HCT116 (cell line): ENCODE results near the gene OLFML2B. TPM values are rescaled to one million over a fixed set of nuclear protein-coding genes. Genes with fewer than 3 reads are reported as not detected.

Experiments used
- ATAC-seq: fragments of 200-7000 bp; cut with Tn5 transposase; 2 replicates; pipeline ENCODE4 v1.9.1; 2020; ENCODE audit warnings: mild to moderate bottlenecking, moderate library complexity
- BruUV-seq: library from RNA; stranded (reverse); fragments of 400-500 nt; replicated peaks from 2 replicates; lab custom pipeline; 2021; lab: Mats Ljungman, UMichigan
- CTCF ChIA-PET: fragments of 300-600 bp; sonication (Branson Sonifier 250); formaldehyde crosslinking; loops from one replicate; lab custom pipeline; 2021; ENCODE audit warnings: antibody characterized with exemption; lab: Charles Lee
- POLR2A ChIA-PET: fragments of 300-600, 350-600 bp; sonication (Branson Sonifier 250); formaldehyde crosslinking; loops from one replicate; lab custom pipeline; 2021; ENCODE audit warnings: antibody characterized with exemption; lab: Charles Lee
- RAD21 ChIA-PET, 2 experiments: fragments of 300-600 bp; sonication (Branson Sonifier 250); formaldehyde crosslinking; loops; one replicate each; lab custom pipeline; 2023; ENCODE audit warnings: low total read pairs in 2 of 2; ENCODE audit not compliant: uncharacterized antibody in 2 of 2, unreplicated experiment in 2 of 2, low non-redundant PET in 1 of 2; lab: Charles Lee
- DNase-seq: peaks from one replicate; pipeline ENCODE4 v3.0.0-alpha.2; 2010; ENCODE audit warnings: low read depth, low spot score
- H2AFZ ChIP-seq: fragments of 200-600 bp; shearing (Covaris generic), sonication (generic); 2 replicates; pipeline ENCODE4 v1.6.1; 2017; ENCODE audit warnings: low read depth, mixed run types, mixed read lengths, antibody characterized with exemption, low read length; ENCODE audit not compliant: poor library complexity, severe bottlenecking
- H3K27ac ChIP-seq: 2 replicates; pipeline ENCODE4 v1.5.1; 2012; ENCODE audit warnings: low read depth, low read length
- H3K27me3 ChIP-seq: fragments of 200-600 bp; sonication (generic); 2 replicates; pipeline ENCODE4 v1.6.1; 2016; ENCODE audit warnings: mixed run types, low read length, mixed read lengths; ENCODE audit not compliant: insufficient read depth
- H3K36me3 ChIP-seq, 2 experiments: fragments of 200-500 bp in 1 of 2; fragments of 200-600 bp in 1 of 2; sonication (Bioruptor generic) in 1 of 2; sonication (generic) in 1 of 2; 2 replicates each; pipeline versions ENCODE4 v1.5.1 to v1.6.1; 2014 to 2016; ENCODE audit warnings: low read length in 2 of 2, inconsistent platforms in 1 of 2, mixed read lengths in 1 of 2, mixed run types in 1 of 2; ENCODE audit not compliant: insufficient read depth in 2 of 2, control insufficient read depth in 1 of 2
- H3K4me1 ChIP-seq, 2 experiments: fragments of 200-600 bp in 1 of 2; sonication (generic) in 1 of 2; 2 replicates each; pipeline versions ENCODE4 v1.5.1 to v1.6.1; 2012 to 2017; ENCODE audit warnings: low read length in 2 of 2, inconsistent platforms in 1 of 2, mild to moderate bottlenecking in 1 of 2, mixed read lengths in 1 of 2, mixed run types in 1 of 2, moderate library complexity in 1 of 2; ENCODE audit not compliant: insufficient read depth in 2 of 2, control insufficient read depth in 1 of 2
- H3K4me2 ChIP-seq: fragments of 200-600 bp; sonication (generic); 2 replicates; pipeline ENCODE4 v1.6.1; 2017; ENCODE audit warnings: mixed run types, low read length, mixed read lengths
- H3K4me3 ChIP-seq, 2 experiments: fragments of 200-600 bp in 1 of 2; sonication (generic) in 1 of 2; replicated peaks in 1 of 2; 2 replicates each; pipeline ENCODE4 v1.5.1; 2011 to 2016; ENCODE audit warnings: low read length in 2 of 2, control low read depth in 1 of 2, low read depth in 1 of 2, mild to moderate bottlenecking in 1 of 2, mixed read lengths in 1 of 2, mixed run types in 1 of 2
- H3K79me2 ChIP-seq: fragments of 200-600 bp; sonication (generic); 2 replicates; pipeline ENCODE4 v1.6.1; 2017; ENCODE audit warnings: mild to moderate bottlenecking, mixed run types, low read length, moderate library complexity, mixed read lengths; ENCODE audit not compliant: insufficient read depth
- H3K9ac ChIP-seq: fragments of 200-600 bp; sonication (generic); 2 replicates; pipeline ENCODE4 v1.6.1; 2016; ENCODE audit warnings: low read length, mixed read lengths
- H3K9me2 ChIP-seq: fragments of 200-600 bp; sonication (generic), shearing (Covaris generic); 2 replicates; pipeline ENCODE4 v1.6.1; 2017; ENCODE audit warnings: mixed run types, mild to moderate bottlenecking, moderate library complexity; ENCODE audit not compliant: insufficient read depth
- H3K9me3 ChIP-seq, 2 experiments: fragments of 200-500 bp in 1 of 2; fragments of 200-600 bp in 1 of 2; sonication (Bioruptor generic) in 1 of 2; sonication (generic) in 1 of 2; 2 replicates each; pipeline ENCODE4 v1.6.1; 2014 to 2017; ENCODE audit warnings: low read length in 2 of 2, mixed read lengths in 2 of 2, inconsistent platforms in 1 of 2, low read depth in 1 of 2, mild to moderate bottlenecking in 1 of 2, mixed run types in 1 of 2, moderate library complexity in 1 of 2; ENCODE audit not compliant: control insufficient read depth in 1 of 2, insufficient read depth in 1 of 2
- H4K20me1 ChIP-seq: fragments of 200-600 bp; sonication (generic), shearing (Covaris generic); 2 replicates; pipeline ENCODE4 v1.6.1; 2017; ENCODE audit warnings: mixed run types, mild to moderate bottlenecking, moderate library complexity; ENCODE audit not compliant: insufficient read depth
- CBX3 ChIP-seq: IDR thresholded peaks from 2 replicates; pipeline ENCODE4 v1.6.1; 2012; ENCODE audit warnings: low read depth
- EGR1 ChIP-seq: IDR thresholded peaks from 2 replicates; pipeline ENCODE4 v1.6.1; 2012; ENCODE audit warnings: low read depth
- EZH2 ChIP-seq: fragments of 200-600 bp; sonication (generic); IDR thresholded peaks from 2 replicates; pipeline ENCODE4 v1.6.1; 2017; ENCODE audit warnings: antibody characterized with exemption, mixed run types
- FOSL1 ChIP-seq: IDR thresholded peaks from 2 replicates; pipeline ENCODE4 v1.6.1; 2012; ENCODE audit warnings: low read depth
- JUND ChIP-seq: IDR thresholded peaks from 2 replicates; pipeline ENCODE4 v1.6.1; 2012
- REST ChIP-seq: IDR thresholded peaks from 2 replicates; pipeline ENCODE4 v1.6.1; 2012; ENCODE audit warnings: low read depth
- SIN3A ChIP-seq: IDR thresholded peaks from 2 replicates; pipeline ENCODE4 v1.6.1; 2012; ENCODE audit warnings: low read depth
- YY1 ChIP-seq: IDR thresholded peaks from 2 replicates; pipeline ENCODE4 v1.6.1; 2011; ENCODE audit warnings: low read length, low read depth, moderate library complexity, mild to moderate bottlenecking; ENCODE audit not compliant: insufficient replicate concordance; ENCODE audit errors: extremely low read depth
- ZNF274 ChIP-seq: fragments of 200-500 bp; sonication (Bioruptor generic); IDR thresholded peaks from 2 replicates; pipeline ENCODE4 v1.6.1; 2014; ENCODE audit warnings: mild to moderate bottlenecking, low read depth, low read length, inconsistent platforms
- intact Hi-C: fragments of 100-400 bp; cut with micrococcal nuclease; formaldehyde crosslinking; loops from 2 replicates; pipeline ENCODE4 v1.10.0; 2022
- total RNA-seq: library from RNA; stranded (reverse); gene quantifications from one replicate; pipeline ENCODE4 v1.2.1, GENCODE V29; 2021; ENCODE audit not compliant: unreplicated experiment

OLFML2B gene
- total RNA-seq, 1 experiment from 2014 or later, result 1.3 TPM

- no peak for TF ChIP-seq REST
- no peak for TF ChIP-seq FOSL1
- no peak for TF ChIP-seq YY1
- TF ChIP-seq, all 23 proteins: peak for 0
Observed at GRCh38 chr1:162026881-162027280, 3.2 kb upstream of the OLFML2B start (continued).

- TF ChIP-seq EGR1 (no peak), FOSL1 (no peak), CBX3 (no peak), ZNF274 (no peak), EZH2 (no peak), YY1 (no peak), SIN3A (no peak), JUND (no peak)
- Histone ChIP-seq H3K4me3 (no peak overlapping the region), H3K27ac (no peak overlapping the region), H3K9me2 (no peaks in the 10 kb centered on the region), H3K27me3 (no peaks in the 10 kb centered on the region), H3K9ac (no peak overlapping the region), H2AFZ (no peak overlapping the region), H4K20me1 (no peaks in the 10 kb centered on the region), H3K4me1 (peaks cover 9 to 17% of the 10 kb centered on the region in 2 experiments), H3K79me2 (no peaks in the 10 kb centered on the region), H3K4me2 (no peak overlapping the region), H3K36me3 (no peaks in the 10 kb centered on the region), H3K9me3 (no peaks in the 10 kb centered on the region)
- POLR2A ChIA-PET, result no interaction called here
- RAD21 ChIA-PET, result interaction anchor here in 1 of 2 experiments (0.6 kb wide), 1 partner anchor 12 kb away, joined by 5 read pairs; no protein-coding TSS in a partner anchor
- BruUV-seq, result no TSS peak
- DNase-seq (no peak), ATAC-seq (no peak)
- intact Hi-C loops, result no loop called here
- CTCF ChIA-PET, result interaction anchor here (1.3 kb wide), 1 partner anchor 233 kb away, joined by 3 read pairs; no protein-coding TSS in a partner anchor
Observed at GRCh38 chr1:162025541-162025940, 1.9 kb upstream of the OLFML2B start.
